ENCODE measurements around the gene FOXD1. TPM values are rescaled to one million over a fixed set of nuclear protein-coding genes. Genes with fewer than 3 reads are reported as not detected.

FOXD1 gene
- total RNA-seq, 1 experiment from 2014 or later, result 2.8 TPM

- Mint-ChIP-seq H3K4me1 (ENCODE audit: low read depth, unreplicated experiment) (peaks cover 8% of the 10 kb centered on the region), H3K9me3 (ENCODE audit: unreplicated experiment) (no peaks in the 10 kb centered on the region), H3K27me3 (ENCODE audit: insufficient read depth, unreplicated experiment) (no peaks in the 10 kb centered on the region), H3K27ac (ENCODE audit: unreplicated experiment) (no peak overlapping the region), H3K36me3 (ENCODE audit: insufficient read depth, unreplicated experiment) (no peaks in the 10 kb centered on the region), H3K4me3 (ENCODE audit: unreplicated experiment) (no peak overlapping the region)
- Histone ChIP-seq H3K9me3 (peaks cover 3% of the 10 kb centered on the region; the same call in 1 of the 2 replicates), H3K4me3 (ENCODE audit: low read depth, low read length) (no peak overlapping the region), H3K4me1 (peaks cover 8% of the 10 kb centered on the region), H3K27me3 (replicated peaks; ENCODE audit: control insufficient read depth, insufficient read depth, low read length) (no peaks in the 10 kb centered on the region; the same call in 1 of the 2 replicates), H3K36me3 (ENCODE audit: control insufficient read depth, insufficient read depth, low read length) (no peaks in the 10 kb centered on the region)
- intact Hi-C loops (cut with micrococcal nuclease; ENCODE audit: unreplicated experiment), result no loop called here
- TF ChIP-seq CTCF (IDR thresholded peaks at IDR 0.05; ENCODE audit: insufficient read depth in 1 of 2, low read depth in 1 of 2, low read length in 1 of 2, severe bottlenecking in 1 of 2, unreplicated experiment in 1 of 2), result no peak
- ChIA-PET CTCF (interaction anchor here (1.8 kb wide), 1 partner anchor 190 kb away, joined by 3 read pairs; no protein-coding TSS in a partner anchor), POLR2A (no interaction called here)
- DNase-seq, result no peak
- no TSS peak for BruUV-seq (replicated peaks)
Observed at GRCh38 chr5:73405691-73406090, 42.9 kb downstream of the FOXD1 start.

GRCh38 chr5:73399775-73400174 is 48.8 kb downstream of the FOXD1 start:
- H3K4me1 ChIP-seq, result peaks cover 12% of the 10 kb centered on the region
- DNase-seq, result no peak
- no peaks in the 10 kb centered on the region for H3K27me3 ChIP-seq (replicated peaks; ENCODE audit: control insufficient read depth, insufficient read depth, low read length)
- H3K4me3 ChIP-seq (ENCODE audit: low read depth, low read length), result no peak overlapping the region
- TF ChIP-seq CTCF (IDR thresholded peaks at IDR 0.05; ENCODE audit: insufficient read depth in 1 of 2, low read depth in 1 of 2, low read length in 1 of 2, severe bottlenecking in 1 of 2, unreplicated experiment in 1 of 2), result no peak
- H3K27ac Mint-ChIP-seq (ENCODE audit: unreplicated experiment), result no peak overlapping the region
- H3K4me3 Mint-ChIP-seq (ENCODE audit: unreplicated experiment), result no peak overlapping the region
- no peaks in the 10 kb centered on the region for H3K9me3 ChIP-seq
- H3K9me3 Mint-ChIP-seq (ENCODE audit: unreplicated experiment), result no peaks in the 10 kb centered on the region
- POLR2A ChIA-PET, result no interaction called here
- intact Hi-C loops (cut with micrococcal nuclease; ENCODE audit: unreplicated experiment), result no loop called here
- BruUV-seq (replicated peaks), result no TSS peak
- CTCF ChIA-PET, result interaction anchor here (0.9 to 1.5 kb wide), 2 partner anchors 33 to 52 kb away, joined by 3 to 4 read pairs; no protein-coding TSS in a partner anchor
- peaks cover 14% of the 10 kb centered on the region for H3K4me1 Mint-ChIP-seq (ENCODE audit: low read depth, unreplicated experiment)
- no peaks in the 10 kb centered on the region for H3K36me3 Mint-ChIP-seq (ENCODE audit: insufficient read depth, unreplicated experiment)
- H3K27me3 Mint-ChIP-seq (ENCODE audit: insufficient read depth, unreplicated experiment), result no peaks in the 10 kb centered on the region
- no peaks in the 10 kb centered on the region for H3K36me3 ChIP-seq (ENCODE audit: control insufficient read depth, insufficient read depth, low read length)

Other genes with a start within 250 kb of the FOXD1 start
- gene BTF3, start 49.7 kb upstream of the FOXD1 start, total RNA-seq (2022), result 653 and 704 TPM in 2 replicates
- 9.2 and 10.2 TPM in 2 replicates for gene ANKRA2, start 116.9 kb upstream of the FOXD1 start, total RNA-seq (2022)
- 29.1 and 33.0 TPM in 2 replicates for gene UTP15, start 117.0 kb upstream of the FOXD1 start, total RNA-seq (2022)
- 4.6 and 7.5 TPM in 2 replicates for gene ARHGEF28, start 177.4 kb upstream of the FOXD1 start, total RNA-seq (2022)